SK-N-SH (cell line): Measurements from ENCODE around the gene RASA3. TPM values are rescaled to one million over a fixed set of nuclear protein-coding genes. Genes with fewer than 3 reads are reported as not detected.

Experiments
- CTCF ChIA-PET: fragments of 300-600, 350-600 bp; formaldehyde crosslinking; extraction: SDS; loops from one replicate; lab custom pipeline; 2021; lab: Yijun Ruan, JAX
- POLR2A ChIA-PET: fragments of 350-600 bp; sonication (Branson Sonifier 250); formaldehyde crosslinking; extraction: SDS; loops from one replicate; lab custom pipeline; 2020; ENCODE audit warnings: antibody characterized with exemption, inconsistent platforms; lab: Yijun Ruan, JAX
- DNase-seq: peaks from one replicate; pipeline ENCODE4 v3.0.0; 2012
- H2AFZ ChIP-seq: fragments of 200-600 bp; sonication (generic); 2 replicates; pipeline ENCODE4 v1.8.1; 2016; ENCODE audit warnings: antibody characterized with exemption, mild to moderate bottlenecking, low read depth
- H3F3A ChIP-seq: fragments of 200-600 bp; sonication (generic); replicated peaks from 2 replicates; pipeline ENCODE3; 2016; ENCODE audit warnings: antibody characterized with exemption, mild to moderate bottlenecking; ENCODE audit not compliant: insufficient read depth
- H3K27ac ChIP-seq, 2 experiments: fragments of 200-500 bp in 1 of 2; fragments of 200-600 bp in 1 of 2; sonication (Bioruptor generic) in 1 of 2; sonication (generic), shearing (Covaris generic) in 1 of 2; 2 replicates each; pipeline versions ENCODE4 v1.5.1 to v1.6.1; 2014 to 2016; ENCODE audit warnings: low read depth in 2 of 2, inconsistent platforms in 1 of 2, low read length in 1 of 2, mild to moderate bottlenecking in 1 of 2, mixed read lengths in 1 of 2
- H3K27me3 ChIP-seq: fragments of 200-600 bp; sonication (generic), shearing (Covaris generic); 2 replicates; pipeline ENCODE4 v1.6.1; 2016; ENCODE audit warnings: mixed run types; ENCODE audit not compliant: insufficient read depth
- H3K36me3 ChIP-seq, 2 experiments: fragments of 200-500 bp in 1 of 2; fragments of 200-600 bp in 1 of 2; sonication (Bioruptor generic) in 1 of 2; sonication (generic) in 1 of 2; replicated peaks in 1 of 2; 2 replicates each; pipeline versions ENCODE3 to v1.5.1; 2014 to 2016; ENCODE audit warnings: low read length in 1 of 2, mild to moderate bottlenecking in 1 of 2; ENCODE audit not compliant: insufficient read depth in 2 of 2, control insufficient read depth in 1 of 2
- H3K4me1 ChIP-seq, 2 experiments: fragments of 200-500 bp in 1 of 2; fragments of 200-600 bp in 1 of 2; sonication (Bioruptor generic) in 1 of 2; sonication (generic), shearing (Covaris generic) in 1 of 2; 2 replicates each; pipeline versions ENCODE4 v1.5.1 to v1.6.1; 2014 to 2016; ENCODE audit warnings: low read depth in 1 of 2, low read length in 1 of 2, mixed run types in 1 of 2; ENCODE audit not compliant: insufficient read depth in 2 of 2, control insufficient read depth in 1 of 2
- H3K4me2 ChIP-seq: fragments of 200-600 bp; sonication (generic), shearing (Covaris generic); 2 replicates; pipeline ENCODE4 v1.6.1; 2017; ENCODE audit warnings: mixed run types
- H3K4me3 ChIP-seq, 2 experiments: fragments of 200-500 bp in 1 of 2; fragments of 200-600 bp in 1 of 2; sonication (Bioruptor generic) in 1 of 2; sonication (generic), shearing (Covaris generic) in 1 of 2; 2 replicates each; pipeline versions ENCODE4 v1.5.1 to v1.8.1; 2014 to 2016; ENCODE audit warnings: low read depth in 2 of 2, inconsistent platforms in 1 of 2, low read length in 1 of 2, mild to moderate bottlenecking in 1 of 2, mixed read lengths in 1 of 2, moderate library complexity in 1 of 2
- H3K79me2 ChIP-seq: fragments of 200-600 bp; sonication (generic); 2 replicates; pipeline ENCODE4 v1.8.1; 2017; ENCODE audit warnings: mild to moderate bottlenecking; ENCODE audit not compliant: insufficient read depth
- H3K9ac ChIP-seq: fragments of 200-600 bp; sonication (generic); 2 replicates; pipeline ENCODE4 v1.6.1; 2017; ENCODE audit warnings: mixed run types
- H3K9me2 ChIP-seq: fragments of 200-600 bp; sonication (generic); 2 replicates; pipeline ENCODE4 v1.6.1; 2017; ENCODE audit warnings: mixed run types
- H3K9me3 ChIP-seq: fragments of 200-600 bp; sonication (generic); 2 replicates; pipeline ENCODE4 v1.6.1; 2017; ENCODE audit warnings: mixed run types, mild to moderate bottlenecking, moderate library complexity
- H4K20me1 ChIP-seq: fragments of 200-600 bp; sonication (generic); 2 replicates; pipeline ENCODE4 v1.6.1; 2017; ENCODE audit warnings: mild to moderate bottlenecking, mixed run types; ENCODE audit not compliant: insufficient read depth
- CHD2 ChIP-seq: fragments of 150-350 bp; IDR thresholded peaks from 2 replicates; pipeline ENCODE4 v1.6.1; 2018; ENCODE audit warnings: low read length; ENCODE audit not compliant: partially characterized antibody
- CTCF ChIP-seq: fragments of 200-600 bp; sonication (generic); IDR thresholded peaks from 2 replicates; pipeline ENCODE4 v1.6.1; 2017; ENCODE audit warnings: antibody characterized with exemption, mild to moderate bottlenecking, moderate library complexity
- ELF1 ChIP-seq: IDR thresholded peaks from 2 replicates; pipeline ENCODE4 v1.4.0; 2012
- FOSL2 ChIP-seq: IDR thresholded peaks from 2 replicates; pipeline ENCODE4 v1.4.0; 2012; ENCODE audit warnings: low read depth, mild to moderate bottlenecking, moderate library complexity, borderline replicate concordance
- FOXJ3 ChIP-seq: sonication (generic); formaldehyde crosslinking; IDR thresholded peaks from 2 replicates; pipeline ENCODE4 v1.5.1; 2020; ENCODE audit warnings: mild to moderate bottlenecking, missing genetic modification reagents
- GABPA ChIP-seq: IDR thresholded peaks from 2 replicates; pipeline ENCODE4 v1.4.0; 2012; ENCODE audit warnings: low read depth, mild to moderate bottlenecking
- GATA2 ChIP-seq: sonication (generic); formaldehyde crosslinking; IDR thresholded peaks from 2 replicates; pipeline ENCODE4 v1.5.0; 2020; ENCODE audit warnings: mild to moderate bottlenecking, missing genetic modification reagents
- IRF3 ChIP-seq: fragments of 150-350 bp; IDR thresholded peaks from 2 replicates; pipeline ENCODE4 v1.6.1; 2016; ENCODE audit warnings: mild to moderate bottlenecking, low read depth, low read length
- MXI1 ChIP-seq: IDR thresholded peaks from 2 replicates; pipeline ENCODE4 v1.6.1; 2012; ENCODE audit warnings: mild to moderate bottlenecking, low read depth, low read length, improper control_type of control experiment
- RCOR1 ChIP-seq: fragments of 150-350 bp; IDR thresholded peaks from 2 replicates; pipeline ENCODE4 v1.6.1; 2017; ENCODE audit warnings: antibody characterized with exemption, low read length
- SIN3A ChIP-seq: IDR thresholded peaks from 2 replicates; pipeline ENCODE4 v1.6.1; 2012; ENCODE audit warnings: low read depth, mild to moderate bottlenecking, low read length, moderate library complexity, borderline replicate concordance
- SMC3 ChIP-seq: IDR thresholded peaks from 2 replicates; pipeline ENCODE4 v1.6.1; 2012; ENCODE audit warnings: low read depth, low read length, improper control_type of control experiment
- TCF12 ChIP-seq: IDR thresholded peaks from 2 replicates; pipeline ENCODE4 v1.4.0; 2012
- ZBTB33 ChIP-seq: IDR thresholded peaks from 2 replicates; pipeline ENCODE4 v1.4.0; 2012; ENCODE audit warnings: low read depth, borderline replicate concordance
- WGBS: methylation state at CpG from one replicate; pipeline ENCODE4 v1.1.6; 2017; ENCODE audit warnings: low lambda C conversion rate; 5-methylcytosine and 5-hydroxymethylcytosine counted together
- polyA plus RNA-seq, 3 experiments: library from polyadenylated mRNA; depleted of rRNA; stranded (reverse); fragments of >200 nt; gene quantifications; 2 replicates each; pipeline ENCODE4 v1.2.3, GENCODE V29; 2012
- TF ChIP-seq, protein P1 (sequence below): IDR thresholded peaks from 2 replicates; pipeline ENCODE4 v1.4.0; 2012; ENCODE audit warnings: low read depth, borderline replicate concordance

RASA3 gene
- polyA plus RNA-seq, 1 of the 3 experiments (the other 2 are of a cell fraction) = 25.1 TPM

DNA sequence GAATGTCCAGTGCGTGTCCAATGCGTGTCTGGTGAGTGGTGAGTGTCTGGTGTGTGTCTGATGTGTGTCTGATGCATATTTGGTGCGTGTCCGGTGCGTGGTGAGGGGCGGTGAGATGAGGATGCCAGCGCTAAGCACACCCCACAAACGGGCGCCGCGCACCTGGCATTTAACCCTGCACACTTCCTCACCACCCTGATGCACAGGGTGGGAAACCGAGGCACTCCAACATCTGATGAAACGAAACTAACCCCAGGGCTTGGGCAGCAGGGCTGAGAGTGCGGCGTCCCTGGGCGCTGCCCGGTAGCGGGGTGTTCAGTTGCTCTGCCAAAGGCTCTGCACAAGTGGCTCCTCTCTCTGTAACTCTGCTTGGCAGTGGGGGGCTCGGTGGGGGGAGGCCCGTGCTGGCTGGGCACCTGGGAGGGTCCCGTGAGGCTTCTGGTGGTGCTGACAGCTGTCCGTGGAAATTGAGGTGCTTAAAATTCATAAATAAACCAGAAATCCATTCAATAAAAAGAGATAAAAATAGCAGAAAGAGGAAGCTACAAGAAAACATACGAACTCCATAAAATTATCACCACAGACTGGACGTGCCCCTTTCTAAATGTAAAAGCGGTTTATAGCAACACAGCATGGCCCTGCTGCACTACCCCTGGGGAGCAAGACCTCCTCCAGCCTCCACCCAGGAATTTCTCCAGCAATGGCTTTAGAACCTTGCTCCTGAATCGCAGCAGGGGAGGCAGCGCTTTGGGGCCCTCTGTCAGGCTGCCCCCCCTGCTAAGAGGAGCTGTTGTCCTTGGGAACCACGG, 76.0 kb downstream of the RASA3 start:
- H3K36me3 ChIP-seq = peaks cover 15 to 28% of the 10 kb centered on the region in 2 experiments
- H3K4me1 ChIP-seq = peaks cover 2 to 10% of the 10 kb centered on the region in 2 experiments; a peak in 2 of 4 replicates
- H2AFZ ChIP-seq = no peak overlapping the region
- WGBS = 88% methylated on average over 18 of the region's 28 CpGs
- H3K4me3 ChIP-seq = no peak overlapping the region
- TF ChIP-seq SIN3A (no peak), GATA2 (CRISPR knock-in tag) (no peak), MXI1 (no peak), SMC3 (no peak), ZBTB33 (no peak), CHD2 (no peak), IRF3 (no peak), GABPA (no peak), ELF1 (no peak), RCOR1 (no peak)
- no peak overlapping the region for H3K9ac ChIP-seq
- peaks cover 19% of the 10 kb centered on the region for H4K20me1 ChIP-seq
- H3K79me2 ChIP-seq = peaks cover 95% of the 10 kb centered on the region
- no peaks in the 10 kb centered on the region for H3K9me2 ChIP-seq
- H3K27me3 ChIP-seq = no peaks in the 10 kb centered on the region
- POLR2A ChIA-PET = no interaction called here
- H3K9me3 ChIP-seq = no peaks in the 10 kb centered on the region
- CTCF ChIA-PET = interaction anchor here (1.4 kb wide), 1 partner anchor 31 kb away, joined by 4 read pairs; no protein-coding TSS in a partner anchor
- peaks cover 4% of the 10 kb centered on the region for H3F3A ChIP-seq
- no peak overlapping the region for H3K4me2 ChIP-seq
- H3K27ac ChIP-seq = no peak overlapping the region
- DNase-seq = no peak

- Histone ChIP-seq H3K27ac (no peak overlapping the region), H3F3A (peaks cover 4% of the 10 kb centered on the region), H3K4me1 (peaks cover 2 to 10% of the 10 kb centered on the region in 2 experiments; a peak in 2 of 4 replicates), H3K79me2 (peaks cover 89% of the 10 kb centered on the region), H3K36me3 (peaks cover 15 to 30% of the 10 kb centered on the region in 2 experiments), H3K9me2 (no peaks in the 10 kb centered on the region), H2AFZ (no peak overlapping the region), H3K27me3 (no peaks in the 10 kb centered on the region), H3K4me3 (no peak overlapping the region), H3K9me3 (no peaks in the 10 kb centered on the region), H3K9ac (no peak overlapping the region), H4K20me1 (peaks cover 19% of the 10 kb centered on the region), H3K4me2 (no peak overlapping the region)
- no peak for DNase-seq
- POLR2A ChIA-PET = no interaction called here
- CTCF ChIA-PET = interaction anchor here (1.4 kb wide), 1 partner anchor 30 kb away, joined by 4 read pairs; no protein-coding TSS in a partner anchor
- 97% methylated on average over 11 of the region's 19 CpGs for WGBS
- TF ChIP-seq FOXJ3 = no peak
- TF ChIP-seq, protein P1, sequence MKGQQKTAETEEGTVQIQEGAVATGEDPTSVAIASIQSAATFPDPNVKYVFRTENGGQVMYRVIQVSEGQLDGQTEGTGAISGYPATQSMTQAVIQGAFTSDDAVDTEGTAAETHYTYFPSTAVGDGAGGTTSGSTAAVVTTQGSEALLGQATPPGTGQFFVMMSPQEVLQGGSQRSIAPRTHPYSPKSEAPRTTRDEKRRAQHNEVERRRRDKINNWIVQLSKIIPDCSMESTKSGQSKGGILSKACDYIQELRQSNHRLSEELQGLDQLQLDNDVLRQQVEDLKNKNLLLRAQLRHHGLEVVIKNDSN = no peak
- TF ChIP-seq FOSL2 = no peak
- TF ChIP-seq TCF12 = no peak
- TF ChIP-seq CTCF = no peak
Measured at GRCh38 chr13:114055766-114056165, 76.7 kb downstream of the RASA3 start.
